Hematopoietic multipotent progenitor cell (in vitro differentiated cells): ENCODE measurements around the gene SDHAF3. TPM values are rescaled to one million over a fixed set of nuclear protein-coding genes. Genes with fewer than 3 reads are reported as not detected.

Source experiments
- DNase-seq, 3 donors: peaks; one replicate each; pipeline ENCODE4 v3.0.0-alpha.2; 2011 to 2015; ENCODE audit warnings: low read depth in 2 of 3, low spot score in 2 of 3
- total RNA-seq: library from RNA; depleted of rRNA; stranded (reverse); fragments of >200 nt; gene quantifications from one replicate; pipeline ENCODE4 v1.2.3, GENCODE V29; 2012

SDHAF3 gene
- total RNA-seq, 1 donor = 4.3 TPM

DNA sequence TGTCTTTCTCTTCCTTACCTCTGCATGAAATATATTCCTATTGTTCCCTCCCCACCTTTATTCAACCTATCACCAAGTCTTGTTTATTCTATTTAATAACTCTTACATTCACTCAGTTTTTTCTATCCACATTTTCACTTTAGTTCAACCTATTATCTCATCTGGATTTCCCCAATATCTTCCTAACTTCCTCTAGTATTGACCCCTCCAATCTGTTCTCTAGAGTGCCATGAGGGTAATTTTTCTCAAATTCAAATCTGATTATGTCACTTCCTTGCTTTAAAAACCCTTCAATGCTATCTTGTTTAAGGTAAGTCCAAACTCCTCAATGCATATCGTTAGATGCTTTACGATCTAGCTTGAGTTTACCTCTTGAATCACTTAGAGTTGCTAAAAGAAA, 86.5 kb downstream of the SDHAF3 start:
- no peak for DNase-seq

GRCh38 chr7:97204821-97205220, 87.3 kb downstream of the SDHAF3 start:
- no peak for DNase-seq

GRCh38 chr7:97215556-97215955, 98.1 kb downstream of the SDHAF3 start:
- no peak for DNase-seq

DNA sequence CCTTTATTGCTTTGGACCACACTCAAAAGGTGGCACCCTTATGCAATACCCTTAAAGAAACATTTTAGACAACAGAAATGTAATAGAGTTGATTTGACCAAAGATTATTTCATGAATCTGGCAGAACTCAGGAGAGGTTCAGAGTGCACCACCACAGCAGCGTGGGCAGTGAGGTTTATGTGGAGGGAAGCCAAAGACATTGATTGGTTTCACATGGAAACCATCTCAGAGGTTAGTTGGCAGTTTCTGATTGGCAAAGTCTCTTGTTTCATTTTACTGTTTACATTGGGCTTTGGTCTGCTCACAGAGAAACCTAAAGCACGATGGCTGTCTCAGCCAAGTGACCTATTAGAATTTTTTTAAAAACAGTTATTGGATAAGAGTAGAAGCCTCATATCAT, 101.3 kb downstream of the SDHAF3 start:
- DNase-seq = no peak

- DNase-seq = no peak
Observed at GRCh38 chr7:97219237-97219636, 101.7 kb downstream of the SDHAF3 start.

- no peak for DNase-seq
Observed at GRCh38 chr7:97224316-97224715, 106.8 kb downstream of the SDHAF3 start.

DNA sequence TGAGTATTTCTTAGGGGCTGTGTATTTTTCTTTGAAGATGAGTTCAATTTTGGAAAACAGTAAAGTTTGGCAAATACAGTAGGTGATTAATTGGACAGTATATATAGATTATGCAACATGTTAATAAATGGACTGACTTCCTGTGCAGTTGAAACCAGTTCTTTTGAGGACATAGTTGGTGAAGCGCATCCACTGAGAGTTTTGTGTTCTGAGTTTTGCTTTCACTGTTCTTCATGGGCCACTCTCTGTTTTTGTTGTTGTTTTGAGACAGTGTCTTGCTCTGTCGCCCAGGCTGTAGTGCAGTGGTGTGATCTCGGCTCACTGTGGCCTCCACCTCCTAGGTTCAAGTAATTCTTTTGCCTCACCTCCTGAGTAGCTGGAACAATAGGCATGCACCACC, 109.0 kb downstream of the SDHAF3 start:
- no peak for DNase-seq

Other genes with a start within 250 kb of the SDHAF3 start
- gene DLX6, start 112.1 kb upstream of the SDHAF3 start, total RNA-seq = under 0.01 TPM
- gene DLX5, start 92.9 kb upstream of the SDHAF3 start, total RNA-seq = not detected